GM18873 (cell line): ENCODE data around the gene ZG16.
"Not testable (repeated sequence)": the region's sequence is repeated elsewhere in the genome, so short reads cannot be mapped to it uniquely, and the experiment has no call there.

Experiments
- ATAC-seq: cut with Tn5 transposase; IDR thresholded peaks from one replicate; pipeline ENCODE4 v1.9.1; 2021; ENCODE audit warnings: mild to moderate bottlenecking, moderate library complexity, moderate number of reproducible peaks; ENCODE audit not compliant: unreplicated experiment, low FRiP score

ZG16 gene

GRCh38 chr16:29783094-29783953 is 5.3 kb downstream of the ZG16 start:
- ATAC-seq: not testable (repeated sequence)

GRCh38 chr16:29784157-29784556 is 6.1 kb downstream of the ZG16 start:
- no peak for ATAC-seq

- no peak for ATAC-seq
Observed at GRCh38 chr16:29784901-29785500, 6.9 kb downstream of the ZG16 start.

- ATAC-seq: not testable (repeated sequence)
Observed at GRCh38 chr16:29787155-29787554, 9.1 kb downstream of the ZG16 start.

- no peak for ATAC-seq
Observed at GRCh38 chr16:29789775-29790182, 11.7 kb downstream of the ZG16 start.

- peak; percentile 88 for ATAC-seq
Observed at GRCh38 chr16:29790183-29790948, 12.3 kb downstream of the ZG16 start, which contains the start of gene KIF22. Gene KIF22, plus strand, starts transcription at chr16:29790751. Its CDS starts 9 bp downstream, at chr16:29790760.

GRCh38 chr16:29790949-29791844 is 13.1 kb downstream of the ZG16 start:
- ATAC-seq: no peak

- ATAC-seq: no peak
Observed at GRCh38 chr16:29791845-29792807, 14.1 kb downstream of the ZG16 start.

- ATAC-seq: not testable (repeated sequence)
Observed at GRCh38 chr16:29793153-29793552, 15.1 kb downstream of the ZG16 start.

- no peak for ATAC-seq
Observed at GRCh38 chr16:29794231-29794710, 16.2 kb downstream of the ZG16 start.

- ATAC-seq: no peak
Observed at GRCh38 chr16:29802416-29802935, 24.4 kb downstream of the ZG16 start.

- no peak for ATAC-seq
Observed at GRCh38 chr16:29804020-29804419, 26.0 kb downstream of the ZG16 start.

- no peak for ATAC-seq
Observed at GRCh38 chr16:29804455-29805231, 26.6 kb downstream of the ZG16 start.

GRCh38 chr16:29805232-29806098 is 27.4 kb downstream of the ZG16 start:
- peak; percentile 41 for ATAC-seq

- no peak for ATAC-seq
Observed at GRCh38 chr16:29806099-29806579, 28.1 kb downstream of the ZG16 start, which contains the start of gene MAZ. Gene MAZ, plus strand, starts transcription at chr16:29806529. Its CDS starts 173 bp downstream, at chr16:29806702.

- ATAC-seq: no peak
Observed at GRCh38 chr16:29806641-29807425, 28.8 kb downstream of the ZG16 start.
